Lower leg skin (tissue), 4 donors: ENCODE data around the gene SH3BGRL3. TPM values are rescaled to one million over a fixed set of nuclear protein-coding genes. Genes with fewer than 3 reads are reported as not detected.

Experiments used
- DNase-seq, 2 donors: peaks; one replicate each; pipeline ENCODE4 v3.0.0-alpha.2; 2019; ENCODE audit warnings: low spot score in 2 of 2
- H3K4me3 ChIP-seq: fragments of 200-600 bp; sonication (generic); 2 replicates; pipeline ENCODE4 v1.5.1; 2017; ENCODE audit warnings: mild to moderate bottlenecking, low read depth; ENCODE audit not compliant: poor library complexity, severe bottlenecking
- CTCF ChIP-seq, 3 donors: fragments of 450-650 bp; IDR thresholded peaks; one replicate each; pipeline ENCODE4 v1.5.1; 2016; ENCODE audit warnings: antibody characterized with exemption in 3 of 3, mild to moderate bottlenecking in 3 of 3, moderate library complexity in 2 of 3
- POLR2A ChIP-seq, 2 donors: fragments of 450-650 bp; IDR thresholded peaks; one replicate each; pipeline ENCODE4 v1.6.1; 2016 to 2017; ENCODE audit warnings: antibody characterized with exemption in 2 of 2, mild to moderate bottlenecking in 1 of 2, moderate library complexity in 1 of 2
- WGBS, 2 donors: methylation state at CpG; one replicate each; pipeline ENCODE4 v1.1.5; 2018; 5-methylcytosine and 5-hydroxymethylcytosine counted together
- intact Hi-C: fragments of 100-400 bp; cut with DNase I; formaldehyde crosslinking; loops from one replicate; pipeline ENCODE4 v1.15.0; 2023; ENCODE audit warnings: low total_unique reads
- total RNA-seq, 4 donors: library from RNA; depleted of rRNA; stranded (reverse); fragments of >200 nt; gene quantifications; one replicate each; pipeline ENCODE4 v1.1.0, GENCODE V29; 2016

SH3BGRL3 gene
- total RNA-seq, 4 donors from 2014 or later: 74.8 to 97.1 (median 78.3) TPM

DNA sequence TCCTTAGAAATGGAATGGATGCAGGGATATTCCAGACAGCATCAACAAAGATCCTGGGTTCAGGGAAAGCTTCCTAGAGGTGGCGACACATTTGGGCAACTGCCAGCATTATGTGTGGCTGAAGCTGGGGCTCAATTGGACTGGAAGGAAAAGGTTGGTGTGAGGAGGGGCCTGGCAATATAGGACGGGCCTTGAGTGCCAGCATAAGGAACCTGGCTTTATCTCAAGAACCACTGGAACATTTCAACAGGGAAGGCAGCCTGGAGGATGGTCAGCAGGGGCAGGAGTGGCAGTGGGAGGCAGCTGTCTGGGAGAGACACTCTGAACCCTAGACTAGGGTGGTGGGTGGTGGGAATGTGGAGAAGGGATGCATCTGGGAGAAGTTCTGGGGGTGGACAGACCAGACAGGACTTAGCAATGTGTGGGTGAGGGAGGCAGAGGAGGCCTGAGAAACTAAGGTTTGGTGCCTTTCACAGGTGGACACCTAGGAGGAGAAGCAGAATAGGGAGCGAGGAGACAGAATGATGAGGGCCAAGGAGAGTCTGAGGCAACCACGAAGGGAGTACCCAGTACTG is 3.5 kb downstream of the SH3BGRL3 start:
- 58 to 63% methylated on average over 4 of the region's 4 CpGs for WGBS, 2 donors
- no peak overlapping the region for H3K4me3 ChIP-seq
- no peak for DNase-seq
- intact Hi-C loops: no loop called here
- TF ChIP-seq CTCF (IDR thresholded peaks at IDR 0.05) (no peak), POLR2A (IDR thresholded peaks at IDR 0.05) (no peak)

DNA sequence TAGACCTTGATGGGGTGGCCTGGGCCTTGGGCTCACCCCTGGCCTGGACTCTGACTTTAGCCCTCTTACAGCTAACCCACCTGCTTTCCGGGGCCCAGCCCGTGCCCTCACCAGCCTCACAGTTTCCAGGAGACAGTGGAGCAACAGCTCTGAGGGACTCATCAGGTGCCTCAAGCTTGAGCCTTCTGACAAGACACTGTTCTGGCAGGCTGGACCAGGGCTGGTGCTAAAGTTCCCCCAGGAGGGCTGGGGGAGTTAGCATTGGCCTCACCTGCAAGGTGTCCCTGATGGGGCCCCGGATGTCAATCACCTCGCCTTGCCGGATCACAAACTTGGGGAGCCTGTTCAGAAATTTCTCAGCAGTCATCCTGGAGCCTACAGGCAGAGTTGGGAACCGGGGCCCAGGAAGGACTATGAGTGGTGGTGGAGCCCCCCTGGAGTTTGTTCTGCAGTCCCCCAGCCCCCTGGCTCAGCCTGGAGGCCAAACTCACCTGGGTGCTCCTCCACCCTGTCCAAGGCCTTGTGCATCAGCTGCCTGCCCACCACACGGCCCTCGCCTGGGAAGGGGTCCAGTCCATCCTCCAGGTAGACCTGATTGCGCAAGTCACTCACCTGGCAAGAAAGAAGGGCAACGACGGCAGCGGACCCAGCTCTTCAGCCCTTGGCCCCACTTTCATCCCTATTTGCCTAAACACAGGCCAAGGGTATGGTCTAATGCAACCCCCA is 4.1 kb downstream of the SH3BGRL3 start:
- 67 to 74% methylated on average over 8 to 11 of the region's 12 CpGs for WGBS, 2 donors
- TF ChIP-seq POLR2A (IDR thresholded peaks at IDR 0.05) (no peak), CTCF (IDR thresholded peaks at IDR 0.05) (no peak)
- no peak for DNase-seq
- H3K4me3 ChIP-seq: no peak overlapping the region
- intact Hi-C loops: no loop called here

GRCh38 chr1:26284597-26285347 is 4.9 kb downstream of the SH3BGRL3 start:
- H3K4me3 ChIP-seq: no peak overlapping the region
- intact Hi-C loops: loop anchor here (5.0 kb wide), 1 partner anchor 38 kb away; no protein-coding TSS in a partner anchor
- 20 to 24% methylated on average over 15 to 21 of the region's 22 CpGs for WGBS, 2 donors

DNA sequence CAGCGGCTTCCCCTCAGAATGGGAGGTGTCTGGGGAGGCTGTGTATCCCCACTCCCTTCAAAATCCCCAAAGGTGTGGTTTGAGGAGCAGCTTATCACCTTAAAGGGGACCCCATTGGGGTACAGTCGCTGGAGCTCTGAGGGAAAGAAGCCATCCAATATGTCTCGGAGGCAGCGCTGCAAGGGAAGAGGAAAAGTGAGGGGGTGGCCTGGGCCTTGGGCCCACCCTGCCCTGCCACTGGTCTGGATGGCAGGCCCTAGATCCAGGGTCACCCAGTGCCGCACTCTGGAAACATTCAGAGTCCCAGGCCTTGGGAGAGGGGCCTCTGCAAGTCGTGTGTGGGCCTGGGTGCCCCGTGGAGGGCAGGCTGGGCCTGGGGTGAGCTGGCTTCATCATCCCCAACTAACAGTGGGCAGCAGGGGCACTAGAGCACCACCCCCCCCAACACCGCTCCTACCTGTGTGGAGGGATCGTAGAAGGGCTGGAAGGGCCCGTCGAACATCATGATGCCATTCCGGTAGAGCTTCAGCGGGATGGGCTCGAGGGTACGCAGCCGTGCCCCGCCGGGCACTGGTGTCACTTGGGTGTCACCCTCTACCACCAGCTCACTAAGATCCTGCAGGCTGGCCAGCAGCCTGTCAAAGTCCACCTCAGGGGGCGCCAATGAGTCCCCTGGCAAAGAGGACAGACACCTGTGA is 5.6 kb downstream of the SH3BGRL3 start:
- no peak for DNase-seq
- no peak overlapping the region for H3K4me3 ChIP-seq
- intact Hi-C loops: loop anchor here (5.0 kb wide), 1 partner anchor 37 kb away; no protein-coding TSS in a partner anchor
- no peak for TF ChIP-seq POLR2A (IDR thresholded peaks at IDR 0.05)
- TF ChIP-seq CTCF (IDR thresholded peaks at IDR 0.05): no peak
- 83 to 87% methylated on average over 16 to 19 of the region's 19 CpGs for WGBS, 2 donors

More at GRCh38 chr1:26284597-26285347, 4.9 kb downstream of the SH3BGRL3 start:
- peak; percentile 90 to 97 for DNase-seq
- TF ChIP-seq CTCF (IDR thresholded peaks at IDR 0.05) (no peak), POLR2A (IDR thresholded peaks at IDR 0.05) (no peak)

GRCh38 chr1:26286064-26286416 is 6.2 kb downstream of the SH3BGRL3 start:
- TF ChIP-seq CTCF (IDR thresholded peaks at IDR 0.05) (no peak), POLR2A (IDR thresholded peaks at IDR 0.05) (no peak)
- intact Hi-C loops: loop anchor here (5.0 kb wide), 1 partner anchor 36 kb away; no protein-coding TSS in a partner anchor
- no peak for DNase-seq
- H3K4me3 ChIP-seq: no peak overlapping the region
- WGBS, 2 donors: 92 to 98% methylated on average over 2 of the region's 2 CpGs
